Measurements from ENCODE around the gene SMAD4. TPM values are rescaled to one million over a fixed set of nuclear protein-coding genes. Genes with fewer than 3 reads are reported as not detected.

Gene SMAD4
- total RNA-seq, 2 donors from 2014 or later = 214 to 225 TPM

DNA sequence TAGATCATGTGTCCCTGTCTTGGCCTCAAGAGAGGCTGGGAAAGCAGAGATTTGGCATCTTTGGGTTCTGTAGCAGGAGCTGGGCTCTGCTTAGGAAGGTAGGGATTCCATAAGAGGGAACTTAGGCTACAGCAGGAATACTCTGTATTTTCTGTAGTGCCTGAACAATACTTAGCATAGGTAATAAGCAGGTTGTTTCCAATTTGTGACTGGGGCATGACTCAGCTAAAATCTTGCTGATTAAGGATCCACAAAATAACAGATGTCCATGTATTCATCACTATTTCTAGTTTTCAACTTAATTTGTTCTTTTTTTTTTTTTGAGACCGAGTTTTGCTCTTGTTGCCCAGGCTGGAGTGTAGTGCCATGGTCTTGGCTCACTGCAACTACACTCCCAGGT, 68.5 kb downstream of the SMAD4 start:
- Histone ChIP-seq H3K27me3 (replicated peaks; ENCODE audit: insufficient read depth) (no peaks in the 10 kb centered on the region), H3K9me3 (no peaks in the 10 kb centered on the region), H3K4me1 (replicated peaks) (no peaks in the 10 kb centered on the region), H3K27ac (no peak overlapping the region), H3K4me3 (no peak overlapping the region), H3K36me3 (no peaks in the 10 kb centered on the region)
- 91% methylated on average over 1 of the region's 1 CpG for WGBS
- TF ChIP-seq, protein P1, sequence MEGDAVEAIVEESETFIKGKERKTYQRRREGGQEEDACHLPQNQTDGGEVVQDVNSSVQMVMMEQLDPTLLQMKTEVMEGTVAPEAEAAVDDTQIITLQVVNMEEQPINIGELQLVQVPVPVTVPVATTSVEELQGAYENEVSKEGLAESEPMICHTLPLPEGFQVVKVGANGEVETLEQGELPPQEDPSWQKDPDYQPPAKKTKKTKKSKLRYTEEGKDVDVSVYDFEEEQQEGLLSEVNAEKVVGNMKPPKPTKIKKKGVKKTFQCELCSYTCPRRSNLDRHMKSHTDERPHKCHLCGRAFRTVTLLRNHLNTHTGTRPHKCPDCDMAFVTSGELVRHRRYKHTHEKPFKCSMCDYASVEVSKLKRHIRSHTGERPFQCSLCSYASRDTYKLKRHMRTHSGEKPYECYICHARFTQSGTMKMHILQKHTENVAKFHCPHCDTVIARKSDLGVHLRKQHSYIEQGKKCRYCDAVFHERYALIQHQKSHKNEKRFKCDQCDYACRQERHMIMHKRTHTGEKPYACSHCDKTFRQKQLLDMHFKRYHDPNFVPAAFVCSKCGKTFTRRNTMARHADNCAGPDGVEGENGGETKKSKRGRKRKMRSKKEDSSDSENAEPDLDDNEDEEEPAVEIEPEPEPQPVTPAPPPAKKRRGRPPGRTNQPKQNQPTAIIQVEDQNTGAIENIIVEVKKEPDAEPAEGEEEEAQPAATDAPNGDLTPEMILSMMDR (IDR thresholded peaks at IDR 0.05) = no peak
- TF ChIP-seq POLR2A (IDR thresholded peaks at IDR 0.05) = no peak
- TF ChIP-seq POLR2AphosphoS5 (IDR thresholded peaks at IDR 0.05) = no peak
- no peak for DNase-seq (ENCODE audit: low spot score)
- intact Hi-C loops (cut with DNase I) = no loop called here

DNA sequence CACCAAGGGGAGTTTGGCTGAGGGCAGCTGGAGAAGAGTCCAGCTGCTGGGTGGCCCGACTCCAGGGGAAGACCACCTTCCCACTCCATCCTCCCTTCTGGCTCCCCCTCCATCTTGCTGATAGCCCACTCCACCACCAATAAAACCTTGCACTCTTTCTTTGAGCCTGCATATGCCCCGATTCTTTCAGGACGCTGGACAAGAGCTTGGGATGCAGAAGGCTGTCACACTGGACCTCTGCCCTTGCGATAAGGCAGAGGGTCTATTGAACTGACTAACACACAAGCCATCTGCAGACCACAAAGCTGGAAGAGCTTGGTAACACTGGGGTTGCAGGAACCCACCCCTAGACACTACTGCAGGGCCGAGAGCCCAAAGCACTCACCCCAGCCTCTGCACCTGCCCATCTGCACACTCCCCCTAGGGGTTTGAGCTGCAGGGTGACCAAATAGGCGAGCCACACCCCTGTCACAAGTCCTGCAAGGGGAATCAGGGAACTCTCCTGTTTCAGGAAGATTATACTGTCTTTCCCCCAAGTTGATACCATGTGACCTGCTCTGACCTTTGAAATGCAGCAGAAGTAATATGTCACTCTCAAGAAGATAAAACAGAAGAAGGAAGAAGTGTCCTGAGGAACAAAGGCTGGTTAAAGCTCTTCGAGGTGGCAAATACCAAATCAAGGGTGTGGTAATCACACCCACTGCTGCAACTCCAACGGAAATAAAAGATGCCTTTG, 70.5 kb downstream of the SMAD4 start:
- Histone ChIP-seq H3K27me3 (replicated peaks; ENCODE audit: insufficient read depth) (no peaks in the 10 kb centered on the region), H3K36me3 (no peaks in the 10 kb centered on the region), H3K4me3 (no peak overlapping the region), H3K4me1 (replicated peaks) (no peaks in the 10 kb centered on the region), H3K9me3 (no peaks in the 10 kb centered on the region), H3K27ac (no peak overlapping the region)
- WGBS = 76% methylated on average over 8 of the region's 8 CpGs
- TF ChIP-seq POLR2A (IDR thresholded peaks at IDR 0.05) (no peak), POLR2AphosphoS5 (IDR thresholded peaks at IDR 0.05) (no peak)
- TF ChIP-seq, protein P1 (IDR thresholded peaks at IDR 0.05) = no peak
- DNase-seq (ENCODE audit: low spot score) = no peak
- intact Hi-C loops (cut with DNase I) = no loop called here

DNA sequence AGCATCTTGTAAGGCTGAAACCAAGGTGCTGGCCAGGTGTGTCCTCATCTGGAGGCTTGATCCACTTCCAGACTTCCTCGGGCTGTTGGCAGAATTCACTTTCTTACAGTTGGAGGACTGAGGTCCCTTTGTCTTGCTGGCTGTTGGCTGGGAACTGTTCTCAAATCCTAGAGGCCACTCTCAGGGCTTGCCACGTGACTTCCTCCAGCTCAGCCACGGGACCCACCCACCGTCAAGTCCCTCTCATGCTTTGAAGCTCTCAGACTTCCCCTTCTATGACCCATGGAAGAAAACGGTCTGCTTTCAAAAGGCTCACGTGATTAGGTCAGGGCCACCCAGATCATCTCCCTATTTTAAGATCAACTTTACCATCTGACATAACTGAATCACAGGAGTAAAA, 77.1 kb downstream of the SMAD4 start:
- no peak for DNase-seq (ENCODE audit: low spot score)
- H3K27me3 ChIP-seq (replicated peaks; ENCODE audit: insufficient read depth) = no peaks in the 10 kb centered on the region
- 59% methylated on average over 6 of the region's 6 CpGs for WGBS
- H3K9me3 ChIP-seq = no peaks in the 10 kb centered on the region
- H3K4me1 ChIP-seq (replicated peaks) = no peaks in the 10 kb centered on the region
- H3K4me3 ChIP-seq = no peak overlapping the region
- intact Hi-C loops (cut with DNase I) = no loop called here
- TF ChIP-seq POLR2AphosphoS5 (IDR thresholded peaks at IDR 0.05) (no peak), POLR2A (IDR thresholded peaks at IDR 0.05) (no peak)
- TF ChIP-seq, protein P1 (IDR thresholded peaks at IDR 0.05) = no peak
- H3K36me3 ChIP-seq = no peaks in the 10 kb centered on the region
- no peak overlapping the region for H3K27ac ChIP-seq

DNA sequence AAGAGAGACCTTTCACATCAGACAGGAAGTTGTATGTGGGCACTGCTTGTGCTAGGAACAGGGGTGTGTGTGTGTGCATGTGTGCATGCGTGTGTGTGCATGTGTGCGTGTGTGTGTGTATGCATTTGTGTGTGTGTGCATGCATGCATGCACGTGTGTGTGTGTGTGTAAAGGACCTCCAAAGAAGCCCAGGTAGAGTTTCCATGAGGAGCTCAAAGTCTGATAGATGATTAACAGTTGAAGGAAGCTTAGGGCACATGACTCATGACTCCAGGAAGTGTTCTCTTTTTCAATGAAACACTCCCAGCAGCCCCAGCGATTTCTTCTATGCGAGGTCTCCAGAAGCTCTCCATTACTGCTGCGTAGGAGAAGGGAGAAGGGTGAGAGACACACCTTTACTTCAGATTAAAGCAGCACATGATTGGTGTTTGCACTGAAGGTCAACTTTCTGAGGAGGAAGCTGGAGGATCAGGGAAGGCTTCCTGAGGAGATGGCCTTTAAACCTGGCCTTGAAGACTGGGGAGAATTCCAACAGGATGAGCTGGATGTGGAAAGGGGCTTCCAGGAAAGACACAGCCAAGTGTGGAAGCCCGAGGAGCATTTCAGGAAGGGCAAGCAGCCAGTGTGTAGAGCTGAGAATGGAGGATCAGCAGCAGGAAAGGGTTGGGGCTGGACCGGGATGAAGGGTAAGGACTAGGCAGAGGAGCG, 77.7 kb downstream of the SMAD4 start:
- no peak overlapping the region for H3K27ac ChIP-seq
- no peak for DNase-seq (ENCODE audit: low spot score)
- no peaks in the 10 kb centered on the region for H3K36me3 ChIP-seq
- H3K27me3 ChIP-seq (replicated peaks; ENCODE audit: insufficient read depth) = no peaks in the 10 kb centered on the region
- 79% methylated on average over 9 of the region's 9 CpGs for WGBS
- intact Hi-C loops (cut with DNase I) = no loop called here
- TF ChIP-seq POLR2A (IDR thresholded peaks at IDR 0.05) (no peak), POLR2AphosphoS5 (IDR thresholded peaks at IDR 0.05) (no peak)
- TF ChIP-seq, protein P1 (IDR thresholded peaks at IDR 0.05) = no peak
- no peak overlapping the region for H3K4me3 ChIP-seq
- no peaks in the 10 kb centered on the region for H3K4me1 ChIP-seq (replicated peaks)
- H3K9me3 ChIP-seq = no peaks in the 10 kb centered on the region

DNA sequence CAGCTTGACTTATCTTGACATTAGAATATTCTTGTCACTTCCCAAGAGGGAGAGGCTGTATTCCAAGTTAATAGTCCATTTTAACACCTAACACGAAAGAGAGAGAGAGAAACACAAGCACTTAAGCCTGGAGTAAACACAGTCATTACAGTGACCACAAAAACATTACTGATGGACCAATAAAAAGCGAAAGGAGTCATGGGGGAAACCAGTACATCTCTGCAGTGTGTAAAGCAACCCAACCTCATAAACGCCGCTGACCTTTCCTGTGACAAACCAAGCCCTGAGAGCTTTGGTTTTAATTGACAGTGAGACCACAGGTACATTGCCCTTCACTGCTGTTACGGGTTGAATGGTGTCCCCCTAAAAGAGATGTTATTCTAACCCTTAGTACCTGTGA, 78.3 kb downstream of the SMAD4 start:
- Histone ChIP-seq H3K4me3 (no peak overlapping the region), H3K27me3 (replicated peaks; ENCODE audit: insufficient read depth) (no peaks in the 10 kb centered on the region), H3K4me1 (replicated peaks) (no peaks in the 10 kb centered on the region), H3K36me3 (no peaks in the 10 kb centered on the region), H3K9me3 (no peaks in the 10 kb centered on the region), H3K27ac (no peak overlapping the region)
- 71% methylated on average over 5 of the region's 5 CpGs for WGBS
- no peak for TF ChIP-seq POLR2A (IDR thresholded peaks at IDR 0.05)
- TF ChIP-seq, protein P1 (IDR thresholded peaks at IDR 0.05) = no peak
- no peak for TF ChIP-seq POLR2AphosphoS5 (IDR thresholded peaks at IDR 0.05)
- no peak for DNase-seq (ENCODE audit: low spot score)
- intact Hi-C loops (cut with DNase I) = no loop called here
